ENCODE data around the gene SCLY.

- no peak for TF ChIP-seq CTCF (IDR thresholded peaks at IDR 0.05)
- no peak for TF ChIP-seq NRF1 (IDR thresholded peaks at IDR 0.05; ENCODE audit: low read depth, low read length)
- TF ChIP-seq, protein P1, sequence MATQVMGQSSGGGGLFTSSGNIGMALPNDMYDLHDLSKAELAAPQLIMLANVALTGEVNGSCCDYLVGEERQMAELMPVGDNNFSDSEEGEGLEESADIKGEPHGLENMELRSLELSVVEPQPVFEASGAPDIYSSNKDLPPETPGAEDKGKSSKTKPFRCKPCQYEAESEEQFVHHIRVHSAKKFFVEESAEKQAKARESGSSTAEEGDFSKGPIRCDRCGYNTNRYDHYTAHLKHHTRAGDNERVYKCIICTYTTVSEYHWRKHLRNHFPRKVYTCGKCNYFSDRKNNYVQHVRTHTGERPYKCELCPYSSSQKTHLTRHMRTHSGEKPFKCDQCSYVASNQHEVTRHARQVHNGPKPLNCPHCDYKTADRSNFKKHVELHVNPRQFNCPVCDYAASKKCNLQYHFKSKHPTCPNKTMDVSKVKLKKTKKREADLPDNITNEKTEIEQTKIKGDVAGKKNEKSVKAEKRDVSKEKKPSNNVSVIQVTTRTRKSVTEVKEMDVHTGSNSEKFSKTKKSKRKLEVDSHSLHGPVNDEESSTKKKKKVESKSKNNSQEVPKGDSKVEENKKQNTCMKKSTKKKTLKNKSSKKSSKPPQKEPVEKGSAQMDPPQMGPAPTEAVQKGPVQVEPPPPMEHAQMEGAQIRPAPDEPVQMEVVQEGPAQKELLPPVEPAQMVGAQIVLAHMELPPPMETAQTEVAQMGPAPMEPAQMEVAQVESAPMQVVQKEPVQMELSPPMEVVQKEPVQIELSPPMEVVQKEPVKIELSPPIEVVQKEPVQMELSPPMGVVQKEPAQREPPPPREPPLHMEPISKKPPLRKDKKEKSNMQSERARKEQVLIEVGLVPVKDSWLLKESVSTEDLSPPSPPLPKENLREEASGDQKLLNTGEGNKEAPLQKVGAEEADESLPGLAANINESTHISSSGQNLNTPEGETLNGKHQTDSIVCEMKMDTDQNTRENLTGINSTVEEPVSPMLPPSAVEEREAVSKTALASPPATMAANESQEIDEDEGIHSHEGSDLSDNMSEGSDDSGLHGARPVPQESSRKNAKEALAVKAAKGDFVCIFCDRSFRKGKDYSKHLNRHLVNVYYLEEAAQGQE (IDR thresholded peaks at IDR 0.05; ENCODE audit: low read depth, low read length) = no peak
- no peak for TF ChIP-seq YY1 (IDR thresholded peaks at IDR 0.05; ENCODE audit: low read depth)
- no peak for TF ChIP-seq POLR2AphosphoS5 (IDR thresholded peaks at IDR 0.05; ENCODE audit: low read depth, low read length)
- TF ChIP-seq FOXM1 (IDR thresholded peaks at IDR 0.05; ENCODE audit: low read depth) = no peak
- TF ChIP-seq, protein P2, sequence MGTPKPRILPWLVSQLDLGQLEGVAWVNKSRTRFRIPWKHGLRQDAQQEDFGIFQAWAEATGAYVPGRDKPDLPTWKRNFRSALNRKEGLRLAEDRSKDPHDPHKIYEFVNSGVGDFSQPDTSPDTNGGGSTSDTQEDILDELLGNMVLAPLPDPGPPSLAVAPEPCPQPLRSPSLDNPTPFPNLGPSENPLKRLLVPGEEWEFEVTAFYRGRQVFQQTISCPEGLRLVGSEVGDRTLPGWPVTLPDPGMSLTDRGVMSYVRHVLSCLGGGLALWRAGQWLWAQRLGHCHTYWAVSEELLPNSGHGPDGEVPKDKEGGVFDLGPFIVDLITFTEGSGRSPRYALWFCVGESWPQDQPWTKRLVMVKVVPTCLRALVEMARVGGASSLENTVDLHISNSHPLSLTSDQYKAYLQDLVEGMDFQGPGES (IDR thresholded peaks at IDR 0.05; ENCODE audit: low read depth, low read length) = no peak
- TF ChIP-seq TAF1 (IDR thresholded peaks at IDR 0.05; ENCODE audit: borderline replicate concordance, low read depth, low read length) = no peak
- no peak for TF ChIP-seq GABPA (IDR thresholded peaks at IDR 0.05; ENCODE audit: low read depth)
- TF ChIP-seq, protein P3, sequence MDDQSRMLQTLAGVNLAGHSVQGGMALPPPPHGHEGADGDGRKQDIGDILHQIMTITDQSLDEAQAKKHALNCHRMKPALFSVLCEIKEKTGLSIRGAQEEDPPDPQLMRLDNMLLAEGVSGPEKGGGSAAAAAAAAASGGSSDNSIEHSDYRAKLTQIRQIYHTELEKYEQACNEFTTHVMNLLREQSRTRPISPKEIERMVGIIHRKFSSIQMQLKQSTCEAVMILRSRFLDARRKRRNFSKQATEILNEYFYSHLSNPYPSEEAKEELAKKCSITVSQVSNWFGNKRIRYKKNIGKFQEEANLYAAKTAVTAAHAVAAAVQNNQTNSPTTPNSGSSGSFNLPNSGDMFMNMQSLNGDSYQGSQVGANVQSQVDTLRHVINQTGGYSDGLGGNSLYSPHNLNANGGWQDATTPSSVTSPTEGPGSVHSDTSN (IDR thresholded peaks at IDR 0.05) = no peak
- TF ChIP-seq, protein P4, sequence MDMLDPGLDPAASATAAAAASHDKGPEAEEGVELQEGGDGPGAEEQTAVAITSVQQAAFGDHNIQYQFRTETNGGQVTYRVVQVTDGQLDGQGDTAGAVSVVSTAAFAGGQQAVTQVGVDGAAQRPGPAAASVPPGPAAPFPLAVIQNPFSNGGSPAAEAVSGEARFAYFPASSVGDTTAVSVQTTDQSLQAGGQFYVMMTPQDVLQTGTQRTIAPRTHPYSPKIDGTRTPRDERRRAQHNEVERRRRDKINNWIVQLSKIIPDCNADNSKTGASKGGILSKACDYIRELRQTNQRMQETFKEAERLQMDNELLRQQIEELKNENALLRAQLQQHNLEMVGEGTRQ (IDR thresholded peaks at IDR 0.05; ENCODE audit: borderline replicate concordance, low read depth, low read length) = no peak
- no peak for TF ChIP-seq GATA2 (CRISPR knock-in tag; IDR thresholded peaks at IDR 0.05)
- no peak for TF ChIP-seq SIN3A (IDR thresholded peaks at IDR 0.05; ENCODE audit: borderline replicate concordance, low read depth, low read length)
Measured at GRCh38 chr2:238121511-238122286, 60.9 kb downstream of the SCLY start.

Measured in SK-N-SH (cell line).